ENCODE results near the gene SAPCD1.

DNA sequence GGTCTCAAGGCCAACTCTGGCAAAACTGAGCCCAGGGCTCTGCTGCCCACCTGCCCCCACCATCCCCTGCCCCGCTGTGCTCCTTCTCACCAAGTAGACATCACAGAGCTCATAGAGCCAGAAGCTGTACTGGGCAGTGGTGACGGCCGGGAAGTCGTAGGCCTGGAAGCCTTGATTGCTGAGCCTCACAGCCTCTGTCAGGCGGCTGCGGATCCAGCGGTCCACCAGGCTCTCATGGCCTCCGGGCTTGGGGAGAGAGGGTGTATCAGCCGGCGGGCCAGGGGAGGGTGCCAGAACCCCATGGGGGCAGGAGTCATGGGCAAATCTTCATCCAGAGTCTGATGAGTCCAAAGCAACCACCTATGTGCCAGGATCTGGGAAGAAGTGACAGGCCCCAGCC, 17.5 kb downstream of the SAPCD1 start:
- TF ChIP-seq EZH2 (IDR thresholded peaks at IDR 0.05; ENCODE audit: insufficient read depth, low read length) = no peak
- TF ChIP-seq, protein P1, sequence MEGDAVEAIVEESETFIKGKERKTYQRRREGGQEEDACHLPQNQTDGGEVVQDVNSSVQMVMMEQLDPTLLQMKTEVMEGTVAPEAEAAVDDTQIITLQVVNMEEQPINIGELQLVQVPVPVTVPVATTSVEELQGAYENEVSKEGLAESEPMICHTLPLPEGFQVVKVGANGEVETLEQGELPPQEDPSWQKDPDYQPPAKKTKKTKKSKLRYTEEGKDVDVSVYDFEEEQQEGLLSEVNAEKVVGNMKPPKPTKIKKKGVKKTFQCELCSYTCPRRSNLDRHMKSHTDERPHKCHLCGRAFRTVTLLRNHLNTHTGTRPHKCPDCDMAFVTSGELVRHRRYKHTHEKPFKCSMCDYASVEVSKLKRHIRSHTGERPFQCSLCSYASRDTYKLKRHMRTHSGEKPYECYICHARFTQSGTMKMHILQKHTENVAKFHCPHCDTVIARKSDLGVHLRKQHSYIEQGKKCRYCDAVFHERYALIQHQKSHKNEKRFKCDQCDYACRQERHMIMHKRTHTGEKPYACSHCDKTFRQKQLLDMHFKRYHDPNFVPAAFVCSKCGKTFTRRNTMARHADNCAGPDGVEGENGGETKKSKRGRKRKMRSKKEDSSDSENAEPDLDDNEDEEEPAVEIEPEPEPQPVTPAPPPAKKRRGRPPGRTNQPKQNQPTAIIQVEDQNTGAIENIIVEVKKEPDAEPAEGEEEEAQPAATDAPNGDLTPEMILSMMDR (IDR thresholded peaks at IDR 0.05; ENCODE audit: insufficient read depth, low read depth, low read length) = no peak

All from astrocyte (in vitro differentiated cells and primary cell).